Right lobe of liver (tissue), 6 donors: ENCODE data around the gene SINHCAF. TPM values are rescaled to one million over a fixed set of nuclear protein-coding genes. Genes with fewer than 3 reads are reported as not detected.

ENCODE experiments used
- ATAC-seq, 4 donors: fragments of 200-7000 bp; cut with Tn5 transposase; one replicate each; pipeline ENCODE4 v1.9.1; 2020; ENCODE audit warnings: mild to moderate bottlenecking in 4 of 4, moderate library complexity in 4 of 4
- DNase-seq, 3 donors: peaks; one replicate each; pipeline ENCODE4 v3.0.0-alpha.2; 2020
- H3K27ac ChIP-seq, 3 donors: fragments of 200-600 bp; one replicate each; pipeline ENCODE4 v1.8.0; 2022
- H3K27me3 ChIP-seq, 2 donors: fragments of 200-600 bp; one replicate each; pipeline ENCODE4 v1.8.0; 2022
- H3K36me3 ChIP-seq, 4 donors: fragments of 200-600 bp; sonication (generic) in 1 of 4; one replicate each; pipeline versions ENCODE4 v1.5.1 to v1.8.0; 2017 to 2022; ENCODE audit warnings: control low read depth in 1 of 4
- H3K4me1 ChIP-seq, 4 donors: fragments of 200-600 bp; sonication (generic) in 1 of 4; one replicate each; pipeline versions ENCODE4 v1.5.1 to v1.8.0; 2017 to 2022; ENCODE audit warnings: control low read depth in 1 of 4
- H3K4me3 ChIP-seq, 3 donors: fragments of 200-600 bp; one replicate each; pipeline ENCODE4 v1.8.0; 2022
- H3K9me3 ChIP-seq, 4 donors: fragments of 200-600 bp; sonication (generic) in 1 of 4; one replicate each; pipeline versions ENCODE4 v1.5.1 to v1.8.0; 2017 to 2022; ENCODE audit warnings: control low read depth in 1 of 4
- CTCF ChIP-seq, 4 donors: fragments of 200-600 bp in 3 of 4; fragments of 450-650 bp in 1 of 4; IDR thresholded peaks; one replicate each; pipeline versions ENCODE4 v1.5.1 to v1.8.0; 2016 to 2022; ENCODE audit warnings: antibody characterized with exemption in 4 of 4, mild to moderate bottlenecking in 2 of 4
- POLR2A ChIP-seq: fragments of 450-650 bp; IDR thresholded peaks from one replicate; pipeline ENCODE4 v1.6.1; 2017; ENCODE audit warnings: antibody characterized with exemption, mild to moderate bottlenecking
- WGBS: methylation state at CpG from one replicate; pipeline ENCODE4 v1.1.6; 2018; ENCODE audit warnings: low coverage, low lambda C conversion rate; ENCODE audit not compliant: insufficient coverage; ENCODE audit errors: missing lambda C conversion rate; 5-methylcytosine and 5-hydroxymethylcytosine counted together
- intact Hi-C, 2 donors: fragments of 100-400 bp; cut with DNase I; formaldehyde crosslinking; loops; one replicate each; pipeline versions ENCODE4 v1.11.2 to v1.14.1; 2022
- total RNA-seq, 6 experiments: library from RNA; depleted of rRNA in 2 of 6; stranded (reverse); fragments of >200 nt in 2 of 6; fragmentation: NEBNext Ultra II Directional in 3 of 6; extraction: Animal tissue kit (Norgen Biotek cat#: 25700) in 3 of 6; gene quantifications; one replicate each; pipeline versions ENCODE4 v1.1.0 to v1.2.4, GENCODE V29; 2016 to 2023
- donor health status: DM: no; HTN: yes; CAD: no.
- donor health status: DM: no; HTN: no; CAD: no.
- donor health status: DM: no; HTN: no; CAD: no.
- donor health status: DM: no; HTN: yes; CAD: no.
- donor health status: DM: no; HTN: yes; CAD: no.

Gene SINHCAF
- total RNA-seq, 6 experiments from 2014 or later = 1.6 to 21.9 (median 8.2) TPM

DNA sequence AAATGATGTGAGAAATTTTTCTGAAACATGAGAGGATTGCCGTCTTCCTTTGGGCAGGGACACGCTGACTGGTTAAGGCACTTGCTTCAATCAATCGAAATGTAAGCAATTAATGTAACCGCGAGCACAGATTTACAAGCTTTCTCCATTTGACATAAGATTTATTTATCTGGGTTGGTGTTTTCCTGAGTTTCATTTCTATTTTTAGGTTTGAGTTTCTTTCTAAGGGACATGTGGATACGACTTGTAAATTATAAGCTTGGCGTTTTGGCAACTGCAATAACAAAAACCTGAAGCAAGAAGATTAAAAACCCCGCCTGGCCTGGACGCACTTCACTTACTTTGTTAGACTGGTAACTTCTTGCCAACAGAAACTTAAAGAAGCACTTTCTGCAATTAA, 20.3 kb upstream of the SINHCAF start:
- intact Hi-C loops = no loop called here
- ATAC-seq = no peak

GRCh38 chr12:31343139-31343538, 17.2 kb upstream of the SINHCAF start:
- TF ChIP-seq POLR2A (no peak), CTCF (IDR thresholded peaks at IDR 0.05) (no peak)
- intact Hi-C loops = no loop called here
- Histone ChIP-seq H3K4me3 (no peak overlapping the region), H3K27ac (no peak overlapping the region), H3K4me1 (no peaks in the 10 kb centered on the region), H3K36me3 (no peaks in the 10 kb centered on the region), H3K9me3 (no peaks in the 10 kb centered on the region), H3K27me3 (no peaks in the 10 kb centered on the region)
- ATAC-seq (no peak), DNase-seq (no peak)
- WGBS = 78% methylated on average over 8 of the region's 8 CpGs

More for the DNA sequence above, 20.3 kb upstream of the SINHCAF start:
- H3K27me3 ChIP-seq = no peaks in the 10 kb centered on the region
- H3K4me3 ChIP-seq = no peak overlapping the region
- no peak for DNase-seq
- no peaks in the 10 kb centered on the region for H3K4me1 ChIP-seq
- no peaks in the 10 kb centered on the region for H3K9me3 ChIP-seq
- 56% methylated on average over 9 of the region's 9 CpGs for whole genome bisulfite sequencing
- no peaks in the 10 kb centered on the region for H3K36me3 ChIP-seq
- TF ChIP-seq POLR2A (no peak), CTCF (IDR thresholded peaks at IDR 0.05) (no peak)
- H3K27ac ChIP-seq = no peak overlapping the region

GRCh38 chr12:31342286-31342685, 16.3 kb upstream of the SINHCAF start:
- WGBS = 78% methylated on average over 1 of the region's 1 CpG
- DNase-seq (no peak), ATAC-seq (no peak)
- no peaks in the 10 kb centered on the region for H3K4me1 ChIP-seq
- H3K27ac ChIP-seq = no peak overlapping the region
- TF ChIP-seq POLR2A = no peak
- no peak overlapping the region for H3K4me3 ChIP-seq
- intact Hi-C loops = no loop called here
- no peaks in the 10 kb centered on the region for H3K36me3 ChIP-seq
- no peaks in the 10 kb centered on the region for H3K9me3 ChIP-seq
- no peaks in the 10 kb centered on the region for H3K27me3 ChIP-seq

GRCh38 chr12:31339831-31340622, 14.1 kb upstream of the SINHCAF start:
- no peaks in the 10 kb centered on the region for H3K9me3 ChIP-seq
- H3K4me3 ChIP-seq = no peak overlapping the region
- no peaks in the 10 kb centered on the region for H3K4me1 ChIP-seq
- no peaks in the 10 kb centered on the region for H3K36me3 ChIP-seq
- H3K27me3 ChIP-seq = no peaks in the 10 kb centered on the region
- intact Hi-C loops = no loop called here
- 84% methylated on average over 6 of the region's 10 CpGs for WGBS
- DNase-seq (no peak), ATAC-seq (no peak)
- no peak overlapping the region for H3K27ac ChIP-seq
- TF ChIP-seq POLR2A (no peak), CTCF (IDR thresholded peaks at IDR 0.05) (no peak)

DNA sequence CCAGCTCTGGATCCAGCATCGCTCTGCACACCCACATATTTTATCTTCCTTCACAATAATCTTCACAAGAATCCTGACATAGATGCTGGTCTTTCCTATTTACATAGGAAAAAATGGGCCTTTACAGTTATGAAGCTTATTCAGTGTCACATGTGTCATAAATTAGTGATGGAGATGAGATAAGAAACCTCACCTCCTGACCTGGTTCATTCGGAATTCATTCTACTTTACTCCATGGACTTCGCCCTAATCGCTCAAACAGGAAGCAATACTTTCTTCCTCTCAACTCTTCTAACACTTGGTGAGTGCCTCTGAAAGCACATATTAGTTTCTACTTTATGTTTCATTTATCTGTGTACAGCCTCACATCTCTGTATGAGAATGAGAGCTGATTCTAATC, 12.0 kb upstream of the SINHCAF start:
- Histone ChIP-seq H3K36me3 (no peaks in the 10 kb centered on the region), H3K9me3 (no peaks in the 10 kb centered on the region), H3K27me3 (no peaks in the 10 kb centered on the region), H3K4me1 (no peaks in the 10 kb centered on the region), H3K4me3 (no peak overlapping the region), H3K27ac (no peak overlapping the region)
- intact Hi-C loops = no loop called here
- DNase-seq = no peak
- ATAC-seq = no peak
- 46% methylated on average over 3 of the region's 4 CpGs for WGBS
- no peak for TF ChIP-seq POLR2A
